Astrocyte (in vitro differentiated cells and primary cell): ENCODE data around the gene WIF1. TPM values are rescaled to one million over a fixed set of nuclear protein-coding genes. Genes with fewer than 3 reads are reported as not detected.

ENCODE experiments used
- DNase-seq: peaks from one replicate; pipeline ENCODE4 v3.0.0-alpha.2; 2010; ENCODE audit warnings: low read depth
- FAIRE-seq: peaks from 2 replicates; lab custom pipeline; 2011; peaks lifted over from hg19 to GRCh38; lab: Jason Lieb, UNC
- H2AFZ ChIP-seq: 2 replicates; pipeline ENCODE4 v1.6.0; 2012; ENCODE audit warnings: low read depth, low read length, inconsistent platforms
- H3K27ac ChIP-seq: 2 replicates; pipeline ENCODE4 v1.5.1; 2011; ENCODE audit warnings: low read depth, low read length, inconsistent platforms
- H3K27me3 ChIP-seq: 2 replicates; pipeline ENCODE4 v1.6.0; 2011; ENCODE audit warnings: low read length, inconsistent platforms; ENCODE audit not compliant: insufficient read depth
- H3K36me3 ChIP-seq: 2 replicates; pipeline ENCODE4 v1.5.1; 2011; ENCODE audit warnings: low read length, inconsistent platforms; ENCODE audit not compliant: insufficient read depth
- H3K4me1 ChIP-seq: 2 replicates; pipeline ENCODE4 v1.5.1; 2011; ENCODE audit warnings: low read length, inconsistent platforms; ENCODE audit not compliant: insufficient read depth
- H3K4me2 ChIP-seq: 2 replicates; pipeline ENCODE4 v1.6.0; 2012; ENCODE audit warnings: low read length, inconsistent platforms
- H3K4me3 ChIP-seq: 2 replicates; pipeline ENCODE4 v1.5.1; 2011; ENCODE audit warnings: low read depth, mild to moderate bottlenecking, low read length, inconsistent platforms; ENCODE audit not compliant: insufficient read depth
- H3K79me2 ChIP-seq: 2 replicates; pipeline ENCODE4 v1.6.0; 2012; ENCODE audit warnings: mild to moderate bottlenecking, low read length, inconsistent platforms; ENCODE audit not compliant: insufficient read depth
- H3K9ac ChIP-seq: 2 replicates; pipeline ENCODE4 v1.6.0; 2012; ENCODE audit warnings: mild to moderate bottlenecking, low read length, inconsistent platforms
- H3K9me3 ChIP-seq: 2 replicates; pipeline ENCODE4 v1.5.1; 2012; ENCODE audit warnings: low read depth, mild to moderate bottlenecking, low read length, inconsistent platforms; ENCODE audit not compliant: insufficient read depth
- H4K20me1 ChIP-seq: 2 replicates; pipeline ENCODE4 v1.6.0; 2012; ENCODE audit warnings: low read length, inconsistent platforms; ENCODE audit not compliant: insufficient read depth
- H3K27ac Mint-ChIP-seq: one replicate; pipeline ENCODE4 v1.8.0; 2021; ENCODE audit warnings: mild to moderate bottlenecking, mixed read lengths; ENCODE audit not compliant: unreplicated experiment
- H3K27me3 Mint-ChIP-seq: one replicate; pipeline ENCODE4 v1.8.0; 2021; ENCODE audit warnings: low read depth, mixed read lengths; ENCODE audit not compliant: unreplicated experiment
- H3K36me3 Mint-ChIP-seq: one replicate; pipeline ENCODE4 v1.8.0; 2021; ENCODE audit warnings: low read depth, mixed read lengths; ENCODE audit not compliant: unreplicated experiment
- H3K4me1 Mint-ChIP-seq: one replicate; pipeline ENCODE4 v1.8.0; 2021; ENCODE audit warnings: low read depth, mixed read lengths; ENCODE audit not compliant: unreplicated experiment
- H3K4me3 Mint-ChIP-seq: one replicate; pipeline ENCODE4 v1.8.0; 2021; ENCODE audit warnings: mild to moderate bottlenecking, moderate library complexity, mixed read lengths; ENCODE audit not compliant: unreplicated experiment
- H3K9me3 Mint-ChIP-seq: one replicate; pipeline ENCODE4 v1.8.0; 2021; ENCODE audit warnings: mild to moderate bottlenecking, mixed read lengths; ENCODE audit not compliant: unreplicated experiment
- EZH2 ChIP-seq: IDR thresholded peaks from 2 replicates; pipeline ENCODE4 v1.6.1; 2012; ENCODE audit warnings: mild to moderate bottlenecking, low read length, inconsistent platforms; ENCODE audit not compliant: insufficient read depth
- total RNA-seq: library from RNA; stranded (reverse); gene quantifications from 2 replicates; pipeline ENCODE4 v1.2.1, GENCODE V29; 2021
- TF ChIP-seq, protein P1 (sequence below): IDR thresholded peaks from 2 replicates; pipeline ENCODE4 v1.5.1; 2011; ENCODE audit warnings: low read depth, mild to moderate bottlenecking, inconsistent platforms, low read length, moderate library complexity; ENCODE audit not compliant: insufficient read depth

The WIF1 gene
- total RNA-seq, 1 donor from 2014 or later, result not detected

DNA sequence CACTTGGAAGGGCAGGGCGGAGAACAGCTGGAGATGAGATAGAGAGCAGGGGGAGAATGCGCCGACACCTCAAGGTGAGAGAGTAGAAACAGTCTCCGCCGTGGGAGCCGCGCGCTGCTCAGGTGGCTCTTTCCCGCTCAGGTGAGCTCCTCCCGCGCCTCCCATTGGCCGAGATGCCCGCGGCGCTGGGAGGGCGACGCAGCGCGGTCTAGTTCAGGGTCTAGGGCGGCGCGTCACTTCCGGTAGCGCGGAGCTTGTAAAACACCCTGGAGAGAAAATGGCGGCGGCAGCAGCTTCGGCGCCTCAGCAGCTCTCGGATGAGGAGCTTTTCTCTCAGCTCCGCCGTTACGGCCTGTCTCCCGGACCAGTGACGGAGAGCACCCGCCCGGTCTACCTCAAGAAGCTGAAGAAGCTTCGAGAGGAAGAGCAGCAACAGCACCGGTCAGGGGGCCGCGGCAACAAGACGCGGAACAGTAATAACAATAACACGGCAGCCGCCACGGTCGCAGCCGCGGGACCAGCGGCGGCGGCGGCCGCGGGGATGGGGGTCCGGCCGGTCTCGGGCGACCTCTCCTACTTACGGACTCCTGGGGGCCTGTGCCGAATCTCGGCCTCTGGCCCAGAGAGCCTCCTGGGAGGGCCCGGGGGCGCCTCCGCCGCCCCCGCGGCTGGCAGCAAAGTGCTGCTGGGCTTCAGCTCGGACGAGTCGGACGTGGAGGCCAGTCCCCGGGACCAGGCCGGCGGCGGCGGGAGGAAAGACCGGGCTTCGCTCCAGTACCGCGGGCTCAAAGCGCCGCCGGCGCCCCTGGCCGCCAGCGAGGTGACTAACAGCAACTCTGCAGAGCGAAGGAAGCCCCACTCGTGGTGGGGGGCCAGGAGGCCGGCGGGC is 48.5 kb upstream of the WIF1 start, which contains the start of gene LEMD3:
Gene LEMD3 (plus strand): TSS at position 264 of the 889 bp plus-strand sequence. CDS start 14 bp downstream, at position 278.
- peak within 1 kb of the TSS; percentile 93 for H3K27ac Mint-ChIP-seq
- H3K36me3 Mint-ChIP-seq, result no peaks in the 10 kb centered on the region
- DNase-seq (peak; percentile 81), FAIRE-seq (no peak)
- no peaks in the 10 kb centered on the region for H3K27me3 Mint-ChIP-seq
- peaks cover 41% of the 10 kb centered on the region for H4K20me1 ChIP-seq
- no peaks in the 10 kb centered on the region for H3K9me3 Mint-ChIP-seq
- H3K36me3 ChIP-seq, result no peaks in the 10 kb centered on the region
- peaks cover 58% of the 10 kb centered on the region for H3K79me2 ChIP-seq
- H2AFZ ChIP-seq, result peak within 1 kb of the TSS; percentile 97
- no peaks in the 10 kb centered on the region for H3K27me3 ChIP-seq
- peaks cover 8% of the 10 kb centered on the region for H3K4me1 ChIP-seq
- H3K4me3 Mint-ChIP-seq, result peak within 1 kb of the TSS; percentile 99
- peak within 1 kb of the TSS; percentile 98 for H3K9ac ChIP-seq
- TF ChIP-seq, protein P1, sequence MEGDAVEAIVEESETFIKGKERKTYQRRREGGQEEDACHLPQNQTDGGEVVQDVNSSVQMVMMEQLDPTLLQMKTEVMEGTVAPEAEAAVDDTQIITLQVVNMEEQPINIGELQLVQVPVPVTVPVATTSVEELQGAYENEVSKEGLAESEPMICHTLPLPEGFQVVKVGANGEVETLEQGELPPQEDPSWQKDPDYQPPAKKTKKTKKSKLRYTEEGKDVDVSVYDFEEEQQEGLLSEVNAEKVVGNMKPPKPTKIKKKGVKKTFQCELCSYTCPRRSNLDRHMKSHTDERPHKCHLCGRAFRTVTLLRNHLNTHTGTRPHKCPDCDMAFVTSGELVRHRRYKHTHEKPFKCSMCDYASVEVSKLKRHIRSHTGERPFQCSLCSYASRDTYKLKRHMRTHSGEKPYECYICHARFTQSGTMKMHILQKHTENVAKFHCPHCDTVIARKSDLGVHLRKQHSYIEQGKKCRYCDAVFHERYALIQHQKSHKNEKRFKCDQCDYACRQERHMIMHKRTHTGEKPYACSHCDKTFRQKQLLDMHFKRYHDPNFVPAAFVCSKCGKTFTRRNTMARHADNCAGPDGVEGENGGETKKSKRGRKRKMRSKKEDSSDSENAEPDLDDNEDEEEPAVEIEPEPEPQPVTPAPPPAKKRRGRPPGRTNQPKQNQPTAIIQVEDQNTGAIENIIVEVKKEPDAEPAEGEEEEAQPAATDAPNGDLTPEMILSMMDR, result no peak
- TF ChIP-seq EZH2, result no peak
- H3K4me3 ChIP-seq, result peak within 1 kb of the TSS; percentile 73
- H3K9me3 ChIP-seq, result no peaks in the 10 kb centered on the region
- H3K4me1 Mint-ChIP-seq, result peaks cover 14% of the 10 kb centered on the region
- H3K4me2 ChIP-seq, result peak within 1 kb of the TSS; percentile 93
- peak within 1 kb of the TSS; percentile 91 for H3K27ac ChIP-seq

DNA sequence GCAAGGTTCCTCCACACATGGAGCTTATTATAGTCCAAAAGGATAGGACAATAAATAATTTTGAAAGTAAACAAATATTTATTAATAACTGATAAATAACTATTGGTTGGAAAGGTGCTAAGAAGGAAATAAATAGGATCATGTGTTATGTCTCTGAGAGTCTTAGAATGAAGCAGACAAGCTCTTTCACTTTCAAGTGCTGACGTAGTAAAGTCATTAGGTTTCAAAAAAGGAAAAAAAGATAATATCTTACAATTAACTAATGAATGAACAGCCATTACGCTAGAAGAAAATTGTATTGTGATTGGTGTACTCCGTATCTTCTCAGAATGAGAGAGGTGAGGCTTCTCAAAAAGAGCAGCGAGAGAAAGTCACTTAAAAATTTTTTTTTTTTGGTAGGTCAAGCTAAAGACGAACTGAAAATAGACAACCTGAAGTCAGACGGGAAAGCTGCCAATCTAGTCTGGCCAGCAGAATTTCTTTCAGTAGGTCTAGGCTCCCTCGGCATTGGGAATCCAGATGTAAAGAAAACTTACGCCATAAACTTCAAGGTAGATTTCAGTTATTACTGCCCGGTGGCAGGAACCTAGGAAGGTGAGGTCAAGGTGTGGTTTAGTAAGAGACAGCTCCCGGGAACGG is 47.7 kb upstream of the WIF1 start:
- Mint-ChIP-seq H3K36me3 (no peaks in the 10 kb centered on the region), H3K27me3 (no peaks in the 10 kb centered on the region), H3K4me1 (peaks cover 14% of the 10 kb centered on the region), H3K9me3 (no peaks in the 10 kb centered on the region), H3K4me3 (peak overlapping the region; percentile 99), H3K27ac (peak overlapping the region; percentile 93)
- H3K9me3 ChIP-seq, result no peaks in the 10 kb centered on the region
- H4K20me1 ChIP-seq, result peaks cover 36% of the 10 kb centered on the region
- H3K36me3 ChIP-seq, result no peaks in the 10 kb centered on the region
- DNase-seq (no peak), FAIRE-seq (no peak)
- peak overlapping the region; percentile 73 for H3K4me3 ChIP-seq
- peak overlapping the region; percentile 91 for H3K27ac ChIP-seq
- peaks cover 51% of the 10 kb centered on the region for H3K79me2 ChIP-seq
- H2AFZ ChIP-seq, result peak overlapping the region; percentile 97
- peak overlapping the region; percentile 93 for H3K4me2 ChIP-seq
- H3K4me1 ChIP-seq, result peaks cover 8% of the 10 kb centered on the region
- peak overlapping the region; percentile 98 for H3K9ac ChIP-seq
- H3K27me3 ChIP-seq, result no peaks in the 10 kb centered on the region
- no peak for TF ChIP-seq EZH2

DNA sequence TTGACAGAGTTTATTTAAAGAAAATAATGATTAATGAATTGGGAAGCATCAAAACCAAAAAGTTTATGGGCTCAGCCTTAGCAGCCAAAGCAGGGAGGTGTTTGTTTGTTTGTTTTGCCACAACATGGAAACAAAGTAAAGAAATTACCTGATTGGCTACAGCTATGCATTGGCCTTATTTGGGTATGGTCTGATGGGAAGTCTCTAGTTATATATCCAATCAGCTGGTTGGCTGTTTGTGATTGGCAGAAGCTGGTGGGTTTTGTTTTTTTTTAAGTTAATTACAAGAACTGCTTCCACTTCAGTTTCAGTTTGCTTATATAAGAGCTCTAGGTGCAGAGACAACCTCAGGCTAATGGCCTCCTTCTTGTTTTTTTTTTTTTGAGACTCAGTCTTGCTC is 43.7 kb upstream of the WIF1 start:
- Histone ChIP-seq H3K4me3 (no peak overlapping the region), H4K20me1 (no peaks in the 10 kb centered on the region), H3K9me3 (no peaks in the 10 kb centered on the region), H2AFZ (no peak overlapping the region), H3K9ac (no peak overlapping the region), H3K4me1 (peaks cover 3% of the 10 kb centered on the region), H3K79me2 (peaks cover 10% of the 10 kb centered on the region), H3K27ac (no peak overlapping the region), H3K36me3 (no peaks in the 10 kb centered on the region), H3K27me3 (peaks cover 6% of the 10 kb centered on the region), H3K4me2 (no peak overlapping the region)
- H3K9me3 Mint-ChIP-seq, result no peaks in the 10 kb centered on the region
- no peak overlapping the region for H3K4me3 Mint-ChIP-seq
- H3K36me3 Mint-ChIP-seq, result no peaks in the 10 kb centered on the region
- H3K27ac Mint-ChIP-seq, result no peak overlapping the region
- no peaks in the 10 kb centered on the region for H3K27me3 Mint-ChIP-seq
- peaks cover 5% of the 10 kb centered on the region for H3K4me1 Mint-ChIP-seq
- TF ChIP-seq, protein P1, result no peak
- no peak for TF ChIP-seq EZH2
- FAIRE-seq, result no peak
- no peak for DNase-seq
